DND-41 (cell line): ENCODE results near the gene RFLNA.

Source experiments
- ATAC-seq: fragments of 200-7000 bp; cut with Tn5 transposase; 3 replicates; pipeline ENCODE4 v1.9.1; 2021; ENCODE audit warnings: low read depth; ENCODE audit not compliant: insufficient read depth
- DNase-seq: peaks from one replicate; pipeline ENCODE4 v3.0.0-alpha.2; 2020
- H2AFZ ChIP-seq: 2 replicates; pipeline ENCODE4 v1.6.0; 2012; ENCODE audit warnings: low read depth, low read length
- H3K27ac ChIP-seq: 2 replicates; pipeline ENCODE4 v1.5.1; 2012; ENCODE audit warnings: low read length, inconsistent platforms
- H3K27me3 ChIP-seq: fragments of 200-600 bp; sonication (generic); 2 replicates; pipeline ENCODE4 v1.6.0; 2012; ENCODE audit warnings: low read length, mild to moderate bottlenecking, inconsistent platforms; ENCODE audit not compliant: insufficient read depth, poor library complexity
- H3K36me3 ChIP-seq: 2 replicates; pipeline ENCODE4 v1.5.1; 2012; ENCODE audit warnings: low read length, inconsistent platforms; ENCODE audit not compliant: insufficient read depth
- H3K4me1 ChIP-seq: 2 replicates; pipeline ENCODE4 v1.5.1; 2012; ENCODE audit warnings: mild to moderate bottlenecking, low read length; ENCODE audit not compliant: insufficient read depth
- H3K4me2 ChIP-seq: 2 replicates; pipeline ENCODE4 v1.6.0; 2012; ENCODE audit warnings: mild to moderate bottlenecking, moderate library complexity, low read length, inconsistent platforms; ENCODE audit not compliant: insufficient read depth
- H3K4me3 ChIP-seq, 2 experiments: fragments of 200-600 bp in 1 of 2; shearing (Covaris generic) in 1 of 2; 2 replicates each; pipeline ENCODE4 v1.5.1; 2012 to 2016; ENCODE audit warnings: inconsistent platforms in 2 of 2, low read length in 2 of 2, mild to moderate bottlenecking in 2 of 2, low read depth in 1 of 2, moderate library complexity in 1 of 2
- H3K79me2 ChIP-seq: 2 replicates; pipeline ENCODE4 v1.6.0; 2012; ENCODE audit warnings: low read length, inconsistent platforms; ENCODE audit not compliant: insufficient read depth
- H3K9ac ChIP-seq: 2 replicates; pipeline ENCODE4 v1.6.0; 2012; ENCODE audit warnings: low read depth, mild to moderate bottlenecking, inconsistent platforms, low read length, moderate library complexity
- H3K9me3 ChIP-seq: 2 replicates; pipeline ENCODE4 v1.5.1; 2012; ENCODE audit warnings: low read length, moderate library complexity, mild to moderate bottlenecking, inconsistent platforms; ENCODE audit not compliant: insufficient read depth, severe bottlenecking
- H4K20me1 ChIP-seq: 2 replicates; pipeline ENCODE4 v1.6.0; 2012; ENCODE audit warnings: low read length; ENCODE audit not compliant: insufficient read depth
- EZH2 ChIP-seq: IDR thresholded peaks from 3 replicates; pipeline ENCODE4 v1.6.1; 2012; ENCODE audit warnings: borderline replicate concordance, low read depth, mild to moderate bottlenecking, moderate library complexity, low read length, inconsistent platforms; ENCODE audit not compliant: severe bottlenecking
- TF ChIP-seq, protein P1 (sequence below): IDR thresholded peaks from 2 replicates; pipeline ENCODE4 v1.5.1; 2012; ENCODE audit warnings: borderline replicate concordance, low read length, moderate library complexity, mild to moderate bottlenecking; ENCODE audit not compliant: poor library complexity, severe bottlenecking; ENCODE audit errors: extremely low read depth

RFLNA gene

DNA sequence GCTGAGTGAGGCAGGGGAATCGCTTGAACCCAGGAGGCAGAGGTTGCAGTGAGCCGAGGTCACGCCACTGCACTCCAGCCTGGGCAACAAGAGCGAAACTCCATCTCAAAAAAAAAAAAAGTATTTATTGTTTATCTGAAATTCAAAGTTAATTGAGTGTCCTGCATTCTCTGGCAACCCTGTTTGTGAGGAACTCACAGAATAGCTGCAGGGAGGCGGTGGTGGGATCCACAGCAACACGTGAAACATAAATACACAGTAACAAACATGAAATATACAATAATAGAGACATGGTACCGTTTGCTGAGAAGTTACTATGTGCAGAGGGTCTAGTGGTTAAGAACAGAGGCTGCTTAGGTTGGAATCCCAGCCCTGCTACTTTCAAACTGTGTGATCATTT lies 43.7 kb upstream of the RFLNA start:
- no peaks in the 10 kb centered on the region for H3K36me3 ChIP-seq
- no peaks in the 10 kb centered on the region for H4K20me1 ChIP-seq
- H3K9me3 ChIP-seq: no peaks in the 10 kb centered on the region
- H3K4me1 ChIP-seq: no peaks in the 10 kb centered on the region
- no peak for TF ChIP-seq EZH2
- TF ChIP-seq, protein P1, sequence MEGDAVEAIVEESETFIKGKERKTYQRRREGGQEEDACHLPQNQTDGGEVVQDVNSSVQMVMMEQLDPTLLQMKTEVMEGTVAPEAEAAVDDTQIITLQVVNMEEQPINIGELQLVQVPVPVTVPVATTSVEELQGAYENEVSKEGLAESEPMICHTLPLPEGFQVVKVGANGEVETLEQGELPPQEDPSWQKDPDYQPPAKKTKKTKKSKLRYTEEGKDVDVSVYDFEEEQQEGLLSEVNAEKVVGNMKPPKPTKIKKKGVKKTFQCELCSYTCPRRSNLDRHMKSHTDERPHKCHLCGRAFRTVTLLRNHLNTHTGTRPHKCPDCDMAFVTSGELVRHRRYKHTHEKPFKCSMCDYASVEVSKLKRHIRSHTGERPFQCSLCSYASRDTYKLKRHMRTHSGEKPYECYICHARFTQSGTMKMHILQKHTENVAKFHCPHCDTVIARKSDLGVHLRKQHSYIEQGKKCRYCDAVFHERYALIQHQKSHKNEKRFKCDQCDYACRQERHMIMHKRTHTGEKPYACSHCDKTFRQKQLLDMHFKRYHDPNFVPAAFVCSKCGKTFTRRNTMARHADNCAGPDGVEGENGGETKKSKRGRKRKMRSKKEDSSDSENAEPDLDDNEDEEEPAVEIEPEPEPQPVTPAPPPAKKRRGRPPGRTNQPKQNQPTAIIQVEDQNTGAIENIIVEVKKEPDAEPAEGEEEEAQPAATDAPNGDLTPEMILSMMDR: no peak
- no peak overlapping the region for H3K4me2 ChIP-seq
- no peaks in the 10 kb centered on the region for H3K27me3 ChIP-seq
- no peaks in the 10 kb centered on the region for H3K79me2 ChIP-seq
- ATAC-seq (no peak), DNase-seq (no peak)
- H2AFZ ChIP-seq: no peak overlapping the region
- H3K9ac ChIP-seq: no peak overlapping the region
- no peak overlapping the region for H3K27ac ChIP-seq
- H3K4me3 ChIP-seq: no peak overlapping the region

DNA sequence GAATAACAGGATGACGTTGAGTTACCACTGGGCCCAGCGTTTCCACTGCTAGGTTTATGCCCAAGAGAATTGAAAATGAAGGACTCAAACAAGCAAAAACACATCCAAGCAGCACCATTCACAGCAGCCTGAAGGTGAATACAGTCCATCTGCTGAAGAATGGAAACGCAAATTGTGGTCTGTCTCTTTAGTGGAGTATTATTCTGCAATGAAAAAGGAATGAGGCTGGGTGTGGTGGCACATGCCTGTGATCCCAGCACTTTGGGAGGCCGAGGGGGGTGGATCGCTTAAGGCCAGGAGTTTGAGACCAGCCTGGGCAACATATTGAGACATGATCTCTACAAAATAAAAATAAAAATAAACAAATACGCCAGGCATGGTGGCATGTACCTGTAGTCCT lies 41.9 kb upstream of the RFLNA start:
- Histone ChIP-seq H3K4me2 (no peak overlapping the region), H3K27me3 (no peaks in the 10 kb centered on the region), H2AFZ (no peak overlapping the region), H3K9ac (no peak overlapping the region), H3K9me3 (no peaks in the 10 kb centered on the region), H3K4me1 (peaks cover 4% of the 10 kb centered on the region), H4K20me1 (no peaks in the 10 kb centered on the region), H3K36me3 (no peaks in the 10 kb centered on the region), H3K27ac (no peak overlapping the region), H3K79me2 (no peaks in the 10 kb centered on the region), H3K4me3 (no peak overlapping the region)
- no peak for ATAC-seq
- TF ChIP-seq, protein P1: no peak
- TF ChIP-seq EZH2: no peak
- no peak for DNase-seq

DNA sequence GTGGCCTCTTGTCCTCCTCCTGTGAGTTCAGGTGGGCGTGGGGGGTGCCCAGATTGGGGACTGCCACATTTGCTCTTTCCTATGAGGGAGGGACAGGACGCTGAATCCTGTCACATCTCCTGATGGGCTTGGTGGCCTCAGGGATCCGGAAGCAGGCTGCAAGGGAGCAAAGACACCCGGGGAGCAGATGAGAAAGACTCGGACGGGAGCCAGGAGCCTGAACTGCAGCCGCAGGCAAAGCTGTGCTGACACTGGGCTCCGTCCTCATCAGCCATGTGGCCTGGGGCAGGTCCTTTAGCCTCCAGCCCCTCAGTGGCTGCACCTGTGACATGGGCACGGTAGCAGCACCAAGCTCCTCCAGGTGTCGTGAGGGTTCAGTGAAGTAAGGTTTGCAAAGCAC lies 40.8 kb upstream of the RFLNA start:
- Histone ChIP-seq H3K79me2 (no peaks in the 10 kb centered on the region), H3K4me1 (peaks cover 15% of the 10 kb centered on the region), H3K9me3 (no peaks in the 10 kb centered on the region), H4K20me1 (no peaks in the 10 kb centered on the region), H3K4me3 (no peak overlapping the region), H3K9ac (no peak overlapping the region), H3K27ac (no peak overlapping the region), H3K4me2 (no peak overlapping the region), H3K27me3 (no peaks in the 10 kb centered on the region), H3K36me3 (no peaks in the 10 kb centered on the region), H2AFZ (no peak overlapping the region)
- ATAC-seq: no peak
- no peak for TF ChIP-seq EZH2
- TF ChIP-seq, protein P1: no peak
- DNase-seq: no peak
